NCI-H446 (cell line): Measurements from ENCODE around the gene BAIAP2L1.

Experiments
- DNase-seq, 2 experiments: peaks; one replicate each; lab custom pipeline; 2025; lab: John Stamatoyannopoulos, UW

Gene BAIAP2L1

GRCh38 chr7:98359395-98359794 lies 41.5 kb downstream of the BAIAP2L1 start:
- DNase-seq, result no peak

- no peak for DNase-seq
These were observed 42.2 kb downstream of the BAIAP2L1 start for GRCh38 chr7:98358706-98359105.

- no peak for DNase-seq
These were observed 43.1 kb downstream of the BAIAP2L1 start for GRCh38 chr7:98357751-98358161.

- DNase-seq, result no peak
These were observed 45.7 kb downstream of the BAIAP2L1 start for GRCh38 chr7:98355250-98355538.

- no peak for DNase-seq
These were observed 46.2 kb downstream of the BAIAP2L1 start for GRCh38 chr7:98354511-98355249.

GRCh38 chr7:98354052-98354451 lies 46.8 kb downstream of the BAIAP2L1 start:
- no peak for DNase-seq

GRCh38 chr7:98352621-98353020 lies 48.3 kb downstream of the BAIAP2L1 start:
- no peak for DNase-seq

GRCh38 chr7:98351136-98351535 lies 49.8 kb downstream of the BAIAP2L1 start:
- no peak for DNase-seq

GRCh38 chr7:98348726-98349474 lies 52.0 kb downstream of the BAIAP2L1 start:
- DNase-seq, result no peak

GRCh38 chr7:98346515-98347069 lies 54.3 kb downstream of the BAIAP2L1 start:
- DNase-seq, result no peak

GRCh38 chr7:98341106-98341505 lies 59.8 kb downstream of the BAIAP2L1 start:
- no peak for DNase-seq

- no peak for DNase-seq
These were observed 61.8 kb downstream of the BAIAP2L1 start for GRCh38 chr7:98339043-98339442.

GRCh38 chr7:98338441-98338840 lies 62.4 kb downstream of the BAIAP2L1 start:
- DNase-seq, result no peak

GRCh38 chr7:98335411-98335977 lies 65.4 kb downstream of the BAIAP2L1 start:
- no peak for DNase-seq

- no peak for DNase-seq
These were observed 66.8 kb downstream of the BAIAP2L1 start for GRCh38 chr7:98334081-98334480.

GRCh38 chr7:98330926-98331529 lies 69.9 kb downstream of the BAIAP2L1 start:
- DNase-seq, result no peak

GRCh38 chr7:98329791-98330373 lies 71.0 kb downstream of the BAIAP2L1 start:
- DNase-seq, result no peak

GRCh38 chr7:98329100-98329790 lies 71.6 kb downstream of the BAIAP2L1 start:
- DNase-seq, result no peak

- no peak for DNase-seq
These were observed 76.1 kb downstream of the BAIAP2L1 start for GRCh38 chr7:98324782-98325181.

GRCh38 chr7:98323597-98324322 lies 77.1 kb downstream of the BAIAP2L1 start:
- DNase-seq, result no peak
